Transverse colon (tissue), 4 donors: ENCODE measurements around the gene SELENOT. TPM values are rescaled to one million over a fixed set of nuclear protein-coding genes. Genes with fewer than 3 reads are reported as not detected.
"Not testable (repeated sequence)": the region's sequence is repeated elsewhere in the genome, so short reads cannot be mapped to it uniquely, and the experiment has no call there.

Source experiments
- DNase-seq: peaks from one replicate; pipeline ENCODE4 v3.0.0-alpha.2; 2019
- H3K27ac ChIP-seq, 4 donors: fragments of 200-600 bp; sonication (generic); 2 replicates each; pipeline ENCODE4 v1.5.1; 2016 to 2018; ENCODE audit warnings: inconsistent platforms in 4 of 4
- H3K27me3 ChIP-seq: fragments of 200-600 bp; sonication (generic); 2 replicates; pipeline ENCODE4 v1.5.1; 2017; ENCODE audit warnings: inconsistent platforms
- H3K36me3 ChIP-seq, 4 donors: fragments of 200-600 bp; sonication (generic); 2 replicates each; pipeline ENCODE4 v1.5.1; 2017 to 2019; ENCODE audit warnings: inconsistent platforms in 4 of 4
- H3K4me1 ChIP-seq, 4 donors: fragments of 200-600 bp; sonication (generic); 2 replicates each; pipeline ENCODE4 v1.5.1; 2017 to 2020; ENCODE audit warnings: inconsistent platforms in 4 of 4
- H3K4me3 ChIP-seq, 4 donors: fragments of 200-600 bp; sonication (generic); 1 replicate in 1 of 4; 2 replicates in 3 of 4; pipeline versions ENCODE4 v1.5.1 to v1.6.1; 2017 to 2019; ENCODE audit warnings: inconsistent platforms in 4 of 4
- H3K9me3 ChIP-seq, 2 donors: fragments of 200-600 bp; sonication (generic); 2 replicates each; pipeline ENCODE4 v1.5.1; 2017 to 2019; ENCODE audit warnings: inconsistent platforms in 2 of 2
- EP300 ChIP-seq: sonication (generic); formaldehyde crosslinking; IDR thresholded peaks from one replicate; pipeline ENCODE4 v1.6.1; 2017; ENCODE audit warnings: antibody characterized with exemption, low read depth
- POLR2A ChIP-seq: fragments of 450-650 bp; IDR thresholded peaks from one replicate; pipeline ENCODE4 v1.6.1; 2016; ENCODE audit warnings: antibody characterized with exemption, mild to moderate bottlenecking, moderate library complexity
- POLR2AphosphoS5 ChIP-seq, 3 donors: sonication (generic); formaldehyde crosslinking; IDR thresholded peaks; one replicate each; pipeline ENCODE4 v1.6.1; 2016; ENCODE audit warnings: antibody characterized with exemption in 3 of 3
- WGBS, 2 donors: methylation state at CpG; one replicate each; pipeline ENCODE4 v1.1.5; 2018; ENCODE audit warnings: low coverage in 1 of 2; 5-methylcytosine and 5-hydroxymethylcytosine counted together
- in situ Hi-C, 4 donors: fragments of 200-750 bp; cut with MboI; loops; one replicate each; pipeline versions ENCODE4 v1.15.0 to v1.15.1; 2017; ENCODE audit warnings: low sequenced_read_pairs in 3 of 4, low pct_ligation_motif_present in 1 of 4, low pct_unique_long_range_greater_than_20kb in 1 of 4
- intact Hi-C: fragments of 100-400 bp; cut with DNase I; formaldehyde crosslinking; loops from one replicate; pipeline ENCODE4 v1.15.1; 2023; ENCODE audit warnings: low total_unique reads
- total RNA-seq, 4 donors: library from RNA; depleted of rRNA; stranded (reverse); fragments of >200 nt; gene quantifications; one replicate each; pipeline ENCODE4 v1.1.0, GENCODE V29; 2016
- TF ChIP-seq, protein P1 (sequence below), 5 experiments: fragments of 200-600 bp in 3 of 5; fragments of 450-650 bp in 2 of 5; sonication (generic) in 3 of 5; IDR thresholded peaks; 1 replicate in 2 of 5; 2 replicates in 3 of 5; pipeline ENCODE4 v1.5.1; 2016 to 2017; ENCODE audit warnings: antibody characterized with exemption in 5 of 5, inconsistent platforms in 3 of 5, mild to moderate bottlenecking in 2 of 5, moderate library complexity in 1 of 5

SELENOT gene
- total RNA-seq, 4 donors from 2014 or later, result 36.3 to 149 (median 95.1) TPM

DNA sequence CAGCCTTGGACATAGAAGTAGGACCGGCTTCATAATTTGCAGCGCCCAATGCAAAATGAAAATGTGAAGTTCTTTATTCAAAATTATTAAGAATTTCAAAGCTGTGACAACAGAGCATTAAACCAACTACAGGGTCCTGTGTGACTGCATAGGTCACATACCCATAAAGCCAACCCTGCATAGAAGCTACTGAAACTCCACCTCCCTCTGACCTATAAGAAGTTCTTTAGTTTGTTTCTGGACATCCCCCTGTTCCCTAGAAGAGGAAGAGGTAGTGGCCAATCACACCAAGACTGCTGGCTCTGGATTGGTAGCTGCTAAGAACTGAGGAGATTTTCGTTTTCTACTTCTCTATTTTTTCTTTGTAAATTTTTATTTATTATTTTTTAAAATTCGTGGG is 9.0 kb upstream of the SELENOT start:
- intact Hi-C loops (no loop called here), in situ Hi-C loops (no loop called here)
- Histone ChIP-seq H3K27me3 (no peaks in the 10 kb centered on the region), H3K9me3 (no peaks in the 10 kb centered on the region), H3K4me3 (no peak overlapping the region), H3K36me3 (no peaks in the 10 kb centered on the region), H3K27ac (no peak overlapping the region), H3K4me1 (no peaks in the 10 kb centered on the region)
- WGBS, 2 donors, result 82 to 94% methylated on average over 3 to 4 of the region's 4 CpGs
- DNase-seq, result no peak
- TF ChIP-seq POLR2A (no peak), EP300 (no peak), POLR2AphosphoS5 (IDR thresholded peaks at IDR 0.05) (no peak)
- TF ChIP-seq, protein P1, sequence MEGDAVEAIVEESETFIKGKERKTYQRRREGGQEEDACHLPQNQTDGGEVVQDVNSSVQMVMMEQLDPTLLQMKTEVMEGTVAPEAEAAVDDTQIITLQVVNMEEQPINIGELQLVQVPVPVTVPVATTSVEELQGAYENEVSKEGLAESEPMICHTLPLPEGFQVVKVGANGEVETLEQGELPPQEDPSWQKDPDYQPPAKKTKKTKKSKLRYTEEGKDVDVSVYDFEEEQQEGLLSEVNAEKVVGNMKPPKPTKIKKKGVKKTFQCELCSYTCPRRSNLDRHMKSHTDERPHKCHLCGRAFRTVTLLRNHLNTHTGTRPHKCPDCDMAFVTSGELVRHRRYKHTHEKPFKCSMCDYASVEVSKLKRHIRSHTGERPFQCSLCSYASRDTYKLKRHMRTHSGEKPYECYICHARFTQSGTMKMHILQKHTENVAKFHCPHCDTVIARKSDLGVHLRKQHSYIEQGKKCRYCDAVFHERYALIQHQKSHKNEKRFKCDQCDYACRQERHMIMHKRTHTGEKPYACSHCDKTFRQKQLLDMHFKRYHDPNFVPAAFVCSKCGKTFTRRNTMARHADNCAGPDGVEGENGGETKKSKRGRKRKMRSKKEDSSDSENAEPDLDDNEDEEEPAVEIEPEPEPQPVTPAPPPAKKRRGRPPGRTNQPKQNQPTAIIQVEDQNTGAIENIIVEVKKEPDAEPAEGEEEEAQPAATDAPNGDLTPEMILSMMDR (IDR thresholded peaks at IDR 0.05), result no peak

DNA sequence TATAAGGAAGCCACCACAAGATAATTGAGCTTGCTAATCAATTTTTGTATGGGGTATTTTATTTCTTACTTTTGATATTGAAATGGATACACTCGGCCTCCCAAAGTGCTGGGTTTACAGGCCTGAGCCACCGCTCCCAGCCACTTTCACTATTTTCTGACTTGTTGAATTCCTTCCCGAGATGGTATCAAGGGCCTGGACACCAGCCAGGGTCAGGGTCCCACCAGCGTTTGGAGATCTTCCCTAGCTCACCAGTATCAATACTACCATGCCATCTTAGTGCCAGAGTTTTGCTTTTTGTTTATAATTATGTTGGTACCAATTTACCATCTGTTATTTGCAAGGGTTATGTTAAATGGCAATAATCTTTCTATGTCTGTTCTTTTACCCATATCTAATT is 5.5 kb upstream of the SELENOT start:
- H3K9me3 ChIP-seq, result no peaks in the 10 kb centered on the region
- no peak overlapping the region for H3K27ac ChIP-seq
- peaks cover 0 to 7% (median 5%) of the 10 kb centered on the region in 4 donors for H3K4me1 ChIP-seq
- no peaks in the 10 kb centered on the region for H3K36me3 ChIP-seq
- intact Hi-C loops, result no loop called here
- no peak overlapping the region for H3K4me3 ChIP-seq
- H3K27me3 ChIP-seq, result no peaks in the 10 kb centered on the region
- in situ Hi-C loops, result no loop called here
- TF ChIP-seq POLR2AphosphoS5 (IDR thresholded peaks at IDR 0.05), result no peak
- TF ChIP-seq EP300, result no peak
- no peak for TF ChIP-seq POLR2A
- TF ChIP-seq, protein P1 (IDR thresholded peaks at IDR 0.05), result no peak
- WGBS, 2 donors, result 89 to 90% methylated on average over 4 of the region's 4 CpGs
- no peak for DNase-seq

DNA sequence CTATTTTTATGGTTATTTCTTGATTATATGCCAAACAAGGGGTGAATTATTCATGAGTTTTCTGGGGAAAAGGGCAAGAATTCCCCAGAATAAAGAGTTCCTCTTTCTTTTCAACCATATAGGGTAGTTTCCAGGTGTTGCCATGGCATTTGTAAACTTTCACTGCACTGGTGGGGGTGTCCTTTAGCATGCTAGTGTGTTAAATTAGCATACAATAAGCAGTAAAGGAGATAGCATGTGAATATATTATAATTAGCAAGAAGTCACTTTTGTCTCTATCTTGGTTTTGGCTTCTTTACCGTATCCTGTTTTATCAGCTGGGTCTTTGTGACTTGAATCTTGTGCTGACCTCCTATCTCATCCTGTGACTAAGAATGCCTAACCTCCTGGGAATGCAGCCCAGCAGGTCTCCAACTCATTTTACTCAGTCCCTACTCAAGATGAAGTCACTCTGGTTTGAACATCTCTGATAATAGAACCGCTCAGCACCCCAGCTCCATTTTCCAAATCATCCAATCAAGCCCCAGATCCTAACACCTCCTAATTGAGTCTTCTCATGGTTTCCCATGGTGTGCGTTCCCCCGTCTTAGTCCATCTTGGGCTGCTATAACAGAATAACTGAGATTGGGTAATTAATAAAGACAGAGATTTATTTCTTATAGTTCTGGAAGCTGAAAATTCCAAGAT is 3.4 kb upstream of the SELENOT start:
- in situ Hi-C loops (loop anchor here in 1 of 4 donors (10.0 kb wide), 1 partner anchor 165 kb away; the partner anchor contains the start of gene SIAH2), intact Hi-C loops (no loop called here)

DNA sequence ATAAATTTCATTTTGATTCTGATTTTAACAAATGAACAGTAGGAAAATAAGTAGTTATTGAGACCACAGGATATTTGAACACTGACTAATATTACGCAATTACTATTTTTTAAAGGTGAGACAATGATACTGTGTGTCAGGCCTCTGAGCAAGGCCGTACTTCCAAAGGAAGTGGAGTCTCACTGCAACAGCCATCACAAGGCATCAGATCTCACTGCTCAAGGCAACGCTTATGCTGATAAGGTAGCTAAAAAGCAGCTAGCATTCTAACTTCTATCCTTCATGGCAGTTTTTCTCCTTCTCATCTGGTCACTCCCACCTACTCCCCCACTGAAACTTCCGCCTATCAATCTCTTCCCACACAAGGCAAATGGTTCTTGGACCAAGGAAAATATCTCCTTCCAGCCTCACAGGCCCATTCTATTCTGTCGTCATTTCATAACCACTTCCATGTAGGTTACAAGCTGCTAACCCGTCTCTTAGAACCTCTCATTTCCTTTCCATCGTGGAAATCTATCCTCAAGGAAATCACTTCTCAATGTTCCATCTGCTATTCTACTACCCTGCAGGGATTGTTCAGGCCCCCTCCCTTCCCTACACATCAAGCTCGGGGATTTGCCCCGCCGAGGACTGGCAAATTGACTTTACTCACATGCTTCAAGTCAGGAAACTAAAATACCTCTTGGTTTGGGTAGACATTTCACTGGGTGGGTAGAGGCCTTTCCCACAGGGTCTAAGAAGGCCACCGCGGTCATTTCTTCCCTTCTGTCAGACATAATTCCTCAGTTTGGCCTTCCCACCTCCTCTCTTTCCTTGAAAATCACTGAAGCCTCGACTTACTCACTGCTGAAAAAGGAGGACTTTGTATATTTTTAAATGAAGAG is 2.2 kb upstream of the SELENOT start:
- WGBS, 2 donors, result 85 to 86% methylated on average over 13 of the region's 13 CpGs
- H3K4me3 ChIP-seq, intact Hi-C loops: not testable (repeated sequence)

More for the DNA sequence above, 3.4 kb upstream of the SELENOT start:
- H3K36me3 ChIP-seq, result no peaks in the 10 kb centered on the region
- H3K4me1 ChIP-seq, result peaks cover 5 to 17% (median 14%) of the 10 kb centered on the region in 4 donors
- no peak for DNase-seq
- no peak overlapping the region for H3K4me3 ChIP-seq
- WGBS, 2 donors, result 64 to 75% methylated on average over 4 of the region's 4 CpGs
- no peaks in the 10 kb centered on the region for H3K9me3 ChIP-seq
- no peaks in the 10 kb centered on the region for H3K27me3 ChIP-seq
- H3K27ac ChIP-seq, result no peak overlapping the region
- TF ChIP-seq, protein P1 (IDR thresholded peaks at IDR 0.05), result no peak
- TF ChIP-seq EP300 (no peak), POLR2AphosphoS5 (IDR thresholded peaks at IDR 0.05) (no peak), POLR2A (no peak)

More for the DNA sequence above, 2.2 kb upstream of the SELENOT start:
- not testable (repeated sequence) for H3K27ac ChIP-seq, DNase-seq, H3K36me3 ChIP-seq, H3K9me3 ChIP-seq, H3K27me3 ChIP-seq
- in situ Hi-C loops, result loop anchor here in 1 of 4 donors (10.0 kb wide), 1 partner anchor 164 kb away; the partner anchor contains the start of gene SIAH2
- H3K4me1 ChIP-seq, result peaks cover 12 to 28% (median 22%) of the 10 kb centered on the region in 4 donors
